Lower leg skin (tissue), 4 donors: ENCODE measurements around the gene GALNT18. TPM values are rescaled to one million over a fixed set of nuclear protein-coding genes. Genes with fewer than 3 reads are reported as not detected.

ENCODE experiments used
- DNase-seq, 2 donors: peaks; one replicate each; pipeline ENCODE4 v3.0.0-alpha.2; 2019; ENCODE audit warnings: low spot score in 2 of 2
- H3K4me3 ChIP-seq: fragments of 200-600 bp; sonication (generic); 2 replicates; pipeline ENCODE4 v1.5.1; 2017; ENCODE audit warnings: mild to moderate bottlenecking, low read depth; ENCODE audit not compliant: poor library complexity, severe bottlenecking
- POLR2A ChIP-seq, 2 donors: fragments of 450-650 bp; IDR thresholded peaks; one replicate each; pipeline ENCODE4 v1.6.1; 2016 to 2017; ENCODE audit warnings: antibody characterized with exemption in 2 of 2, mild to moderate bottlenecking in 1 of 2, moderate library complexity in 1 of 2
- WGBS, 2 donors: methylation state at CpG; one replicate each; pipeline ENCODE4 v1.1.5; 2018; 5-methylcytosine and 5-hydroxymethylcytosine counted together
- intact Hi-C: fragments of 100-400 bp; cut with DNase I; formaldehyde crosslinking; loops from one replicate; pipeline ENCODE4 v1.15.0; 2023; ENCODE audit warnings: low total_unique reads
- total RNA-seq, 4 donors: library from RNA; depleted of rRNA; stranded (reverse); fragments of >200 nt; gene quantifications; one replicate each; pipeline ENCODE4 v1.1.0, GENCODE V29; 2016
- TF ChIP-seq, protein P1 (sequence below), 3 donors: fragments of 450-650 bp; IDR thresholded peaks; one replicate each; pipeline ENCODE4 v1.5.1; 2016; ENCODE audit warnings: antibody characterized with exemption in 3 of 3, mild to moderate bottlenecking in 3 of 3, moderate library complexity in 2 of 3

Gene GALNT18
- total RNA-seq, 4 donors from 2014 or later: 11.5 to 33.0 (median 17.7) TPM

DNA sequence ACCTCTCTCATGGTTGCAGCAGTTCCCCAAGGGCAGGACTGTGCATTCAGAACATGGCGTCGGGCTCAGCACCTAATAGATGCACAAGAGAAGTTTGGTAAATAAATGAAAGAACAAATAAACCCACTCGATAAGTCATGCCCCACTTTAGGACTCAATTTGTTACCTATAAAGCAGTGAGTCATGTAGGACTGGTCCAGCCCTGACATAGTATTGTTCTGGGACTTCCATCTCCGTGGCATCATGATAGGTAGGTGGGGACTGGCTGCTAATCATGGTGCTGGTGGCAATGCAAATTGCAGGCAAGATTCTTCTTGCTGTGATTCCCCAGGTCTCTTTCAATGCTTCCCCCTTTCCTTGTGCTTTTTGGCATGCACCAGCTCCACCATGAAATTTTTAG lies 150.6 kb downstream of the GALNT18 start:
- no peak overlapping the region for H3K4me3 ChIP-seq
- WGBS, 2 donors: 65 to 85% methylated on average over 4 of the region's 4 CpGs
- intact Hi-C loops: no loop called here
- no peak for TF ChIP-seq POLR2A (IDR thresholded peaks at IDR 0.05)
- TF ChIP-seq, protein P1, sequence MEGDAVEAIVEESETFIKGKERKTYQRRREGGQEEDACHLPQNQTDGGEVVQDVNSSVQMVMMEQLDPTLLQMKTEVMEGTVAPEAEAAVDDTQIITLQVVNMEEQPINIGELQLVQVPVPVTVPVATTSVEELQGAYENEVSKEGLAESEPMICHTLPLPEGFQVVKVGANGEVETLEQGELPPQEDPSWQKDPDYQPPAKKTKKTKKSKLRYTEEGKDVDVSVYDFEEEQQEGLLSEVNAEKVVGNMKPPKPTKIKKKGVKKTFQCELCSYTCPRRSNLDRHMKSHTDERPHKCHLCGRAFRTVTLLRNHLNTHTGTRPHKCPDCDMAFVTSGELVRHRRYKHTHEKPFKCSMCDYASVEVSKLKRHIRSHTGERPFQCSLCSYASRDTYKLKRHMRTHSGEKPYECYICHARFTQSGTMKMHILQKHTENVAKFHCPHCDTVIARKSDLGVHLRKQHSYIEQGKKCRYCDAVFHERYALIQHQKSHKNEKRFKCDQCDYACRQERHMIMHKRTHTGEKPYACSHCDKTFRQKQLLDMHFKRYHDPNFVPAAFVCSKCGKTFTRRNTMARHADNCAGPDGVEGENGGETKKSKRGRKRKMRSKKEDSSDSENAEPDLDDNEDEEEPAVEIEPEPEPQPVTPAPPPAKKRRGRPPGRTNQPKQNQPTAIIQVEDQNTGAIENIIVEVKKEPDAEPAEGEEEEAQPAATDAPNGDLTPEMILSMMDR (IDR thresholded peaks at IDR 0.05): no peak
- no peak for DNase-seq

DNA sequence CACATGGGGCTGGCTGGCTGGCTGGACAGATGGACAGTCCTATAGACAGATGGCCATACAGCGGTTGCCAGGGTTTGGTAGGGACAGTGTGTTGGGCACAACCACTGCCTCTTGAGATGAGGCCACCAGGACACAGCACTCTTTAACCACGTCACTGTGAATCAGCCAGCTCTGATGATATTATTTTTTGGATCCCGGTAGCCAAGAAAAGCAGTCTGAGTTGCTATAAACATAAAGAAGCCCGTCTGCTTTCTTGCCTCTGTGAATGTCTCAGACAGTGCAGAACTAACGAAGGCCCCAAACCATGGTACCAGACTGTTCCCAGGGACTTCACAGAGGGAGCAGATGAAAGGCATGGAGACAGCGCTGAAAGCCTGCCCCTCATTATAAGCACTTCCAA lies 152.9 kb downstream of the GALNT18 start:
- TF ChIP-seq, protein P1 (IDR thresholded peaks at IDR 0.05): no peak
- no peak for TF ChIP-seq POLR2A (IDR thresholded peaks at IDR 0.05)
- DNase-seq: no peak
- intact Hi-C loops: no loop called here
- no peak overlapping the region for H3K4me3 ChIP-seq
- 85 to 92% methylated on average over 6 of the region's 6 CpGs for WGBS, 2 donors

DNA sequence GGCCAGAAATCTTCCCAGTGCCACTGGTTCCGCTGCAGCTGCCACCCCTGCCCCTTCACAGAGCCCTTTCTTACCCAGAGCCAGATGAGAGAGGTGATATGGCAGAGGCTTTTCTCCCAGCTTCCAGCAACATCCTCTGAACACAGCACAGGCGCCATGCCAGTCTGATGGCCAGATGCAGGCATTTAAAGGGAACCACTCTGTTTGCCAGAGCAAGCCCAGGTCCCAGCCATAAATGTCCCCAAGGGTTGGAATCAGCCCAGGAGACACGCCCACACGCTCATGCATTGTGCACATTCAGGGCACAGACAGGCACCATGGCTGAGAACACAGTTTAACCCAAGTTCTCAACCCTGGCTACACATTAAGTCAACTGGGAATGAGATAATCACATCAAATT lies 154.5 kb downstream of the GALNT18 start:
- no peak overlapping the region for H3K4me3 ChIP-seq
- intact Hi-C loops: no loop called here
- no peak for TF ChIP-seq POLR2A (IDR thresholded peaks at IDR 0.05)
- TF ChIP-seq, protein P1 (IDR thresholded peaks at IDR 0.05): no peak
- no peak for DNase-seq
- 69 to 78% methylated on average over 4 of the region's 4 CpGs for WGBS, 2 donors

GRCh38 chr11:11464555-11464954 lies 157.2 kb downstream of the GALNT18 start:
- no peak for DNase-seq
- intact Hi-C loops: no loop called here
- 89 to 94% methylated on average over 2 of the region's 2 CpGs for WGBS, 2 donors
- no peak for TF ChIP-seq POLR2A (IDR thresholded peaks at IDR 0.05)
- TF ChIP-seq, protein P1 (IDR thresholded peaks at IDR 0.05): no peak
- no peak overlapping the region for H3K4me3 ChIP-seq

GRCh38 chr11:11463405-11463804 lies 158.4 kb downstream of the GALNT18 start:
- TF ChIP-seq, protein P1 (IDR thresholded peaks at IDR 0.05): no peak
- TF ChIP-seq POLR2A (IDR thresholded peaks at IDR 0.05): no peak
- intact Hi-C loops: no loop called here
- no peak for DNase-seq
- 44 to 65% methylated on average over 10 of the region's 10 CpGs for WGBS, 2 donors
- H3K4me3 ChIP-seq: no peak overlapping the region

GRCh38 chr11:11461473-11461872 lies 160.3 kb downstream of the GALNT18 start:
- TF ChIP-seq, protein P1 (IDR thresholded peaks at IDR 0.05): no peak
- TF ChIP-seq POLR2A (IDR thresholded peaks at IDR 0.05): no peak
- 60 to 69% methylated on average over 10 of the region's 10 CpGs for WGBS, 2 donors
- intact Hi-C loops: no loop called here
- H3K4me3 ChIP-seq: no peak overlapping the region
- DNase-seq: no peak
